HAP-1 (cell line): ENCODE data around the gene STOML1.
A peak's percentile ranks its signal among the peaks of the same experiment; 100 is the strongest.

Experiments used
- DNase-seq, 2 experiments: peaks; one replicate each; pipeline ENCODE4 v3.0.0-alpha.2; 2016 to 2020; ENCODE audit warnings: low spot score in 2 of 2
- H3K27me3 ChIP-seq: fragments of 250-450 bp; sonication (Bioruptor Pico); 2 replicates; pipeline ENCODE4 v1.5.1; 2020; ENCODE audit warnings: low read depth, mild to moderate bottlenecking, moderate library complexity
- H3K36me3 ChIP-seq: fragments of 250-450 bp; sonication (Bioruptor Pico); replicated peaks from 2 replicates; pipeline ENCODE4 v1.5.1; 2020; ENCODE audit warnings: mild to moderate bottlenecking
- H3K4me1 ChIP-seq: fragments of 250-450 bp; sonication (Bioruptor Pico); 2 replicates; pipeline ENCODE4 v1.5.1; 2020; ENCODE audit warnings: mild to moderate bottlenecking
- H3K4me3 ChIP-seq: fragments of 250-450 bp; sonication (Bioruptor Pico); 2 replicates; pipeline ENCODE4 v1.5.1; 2020; ENCODE audit warnings: mild to moderate bottlenecking, moderate library complexity
- H3K9me3 ChIP-seq: fragments of 250-450 bp; sonication (Bioruptor Pico); 2 replicates; pipeline ENCODE4 v1.5.1; 2020; ENCODE audit warnings: mild to moderate bottlenecking, moderate library complexity
- in situ Hi-C: fragments of 300-500 bp; cut with MboI; formaldehyde crosslinking; loops from 3 replicates; pipeline ENCODE4 v1.14.3; 2020; ENCODE audit warnings: low sequenced_read_pairs, inconsistent platforms, mixed read lengths

Gene STOML1

GRCh38 chr15:73957276-73957675 lies 34.8 kb downstream of the STOML1 start:
- Histone ChIP-seq H3K4me1 (no peaks in the 10 kb centered on the region), H3K27me3 (peaks cover 18% of the 10 kb centered on the region), H3K36me3 (no peaks in the 10 kb centered on the region), H3K9me3 (no peaks in the 10 kb centered on the region), H3K4me3 (no peak overlapping the region)
- DNase-seq: no peak
- in situ Hi-C loops: no loop called here

GRCh38 chr15:73956743-73957135 lies 35.4 kb downstream of the STOML1 start:
- in situ Hi-C loops: no loop called here

GRCh38 chr15:73955861-73956742 lies 36.0 kb downstream of the STOML1 start:
- no peak overlapping the region for H3K4me3 ChIP-seq
- H3K9me3 ChIP-seq: no peaks in the 10 kb centered on the region

More at GRCh38 chr15:73956743-73957135, 35.4 kb downstream of the STOML1 start:
- no peaks in the 10 kb centered on the region for H3K4me1 ChIP-seq
- no peak overlapping the region for H3K4me3 ChIP-seq
- H3K27me3 ChIP-seq: peaks cover 18% of the 10 kb centered on the region
- peaks cover 2% of the 10 kb centered on the region; the same call in 1 of the 2 replicates for H3K36me3 ChIP-seq
- DNase-seq: no peak
- H3K9me3 ChIP-seq: no peaks in the 10 kb centered on the region

GRCh38 chr15:73955326-73955725 lies 36.8 kb downstream of the STOML1 start:
- in situ Hi-C loops: no loop called here
- Histone ChIP-seq H3K36me3 (peaks cover 2% of the 10 kb centered on the region; the same call in 1 of the 2 replicates), H3K4me3 (no peak overlapping the region), H3K27me3 (peaks cover 18% of the 10 kb centered on the region), H3K4me1 (no peaks in the 10 kb centered on the region), H3K9me3 (no peaks in the 10 kb centered on the region)
- no peak for DNase-seq

More at GRCh38 chr15:73955861-73956742, 36.0 kb downstream of the STOML1 start:
- DNase-seq: no peak
- Histone ChIP-seq H3K4me1 (no peaks in the 10 kb centered on the region), H3K36me3 (peaks cover 2% of the 10 kb centered on the region; the same call in 1 of the 2 replicates), H3K27me3 (peaks cover 18% of the 10 kb centered on the region)
- in situ Hi-C loops: no loop called here

GRCh38 chr15:73954188-73955145 lies 37.6 kb downstream of the STOML1 start:
- no peak overlapping the region for H3K4me3 ChIP-seq
- in situ Hi-C loops: no loop called here
- peaks cover 18% of the 10 kb centered on the region for H3K27me3 ChIP-seq
- no peaks in the 10 kb centered on the region for H3K4me1 ChIP-seq
- DNase-seq: no peak
- H3K9me3 ChIP-seq: no peaks in the 10 kb centered on the region
- peaks cover 2% of the 10 kb centered on the region; the same call in 1 of the 2 replicates for H3K36me3 ChIP-seq

- Histone ChIP-seq H3K9me3 (no peaks in the 10 kb centered on the region), H3K27me3 (peaks cover 12% of the 10 kb centered on the region), H3K4me3 (no peak overlapping the region), H3K36me3 (peaks cover 2% of the 10 kb centered on the region; the same call in 1 of the 2 replicates), H3K4me1 (no peaks in the 10 kb centered on the region)
- DNase-seq: no peak
- in situ Hi-C loops: no loop called here
Measured at GRCh38 chr15:73952913-73953750, 39.0 kb downstream of the STOML1 start.

- in situ Hi-C loops: no loop called here
- no peak overlapping the region for H3K4me3 ChIP-seq
- H3K36me3 ChIP-seq: peaks cover 2% of the 10 kb centered on the region; the same call in 1 of the 2 replicates
- DNase-seq: no peak
- H3K9me3 ChIP-seq: no peaks in the 10 kb centered on the region
- H3K27me3 ChIP-seq: peaks cover 6% of the 10 kb centered on the region
- no peaks in the 10 kb centered on the region for H3K4me1 ChIP-seq
Measured at GRCh38 chr15:73952171-73952912, 39.8 kb downstream of the STOML1 start.

- Histone ChIP-seq H3K36me3 (peaks cover 2% of the 10 kb centered on the region; the same call in 1 of the 2 replicates), H3K4me1 (no peaks in the 10 kb centered on the region), H3K27me3 (no peaks in the 10 kb centered on the region; the same call in 1 of the 2 replicates), H3K9me3 (no peaks in the 10 kb centered on the region), H3K4me3 (no peak overlapping the region)
- in situ Hi-C loops: no loop called here
- no peak for DNase-seq
Measured at GRCh38 chr15:73951601-73952000, 40.5 kb downstream of the STOML1 start.

GRCh38 chr15:73950831-73951561 lies 41.1 kb downstream of the STOML1 start:
- Histone ChIP-seq H3K4me1 (no peaks in the 10 kb centered on the region), H3K36me3 (peaks cover 2% of the 10 kb centered on the region; the same call in 1 of the 2 replicates), H3K27me3 (no peaks in the 10 kb centered on the region), H3K4me3 (no peak overlapping the region), H3K9me3 (no peaks in the 10 kb centered on the region)
- in situ Hi-C loops: no loop called here
- peak; percentile 97 to 99 for DNase-seq

- H3K9me3 ChIP-seq: no peaks in the 10 kb centered on the region
- no peaks in the 10 kb centered on the region for H3K4me1 ChIP-seq
- no peak for DNase-seq
- H3K36me3 ChIP-seq: peaks cover 2% of the 10 kb centered on the region; the same call in 1 of the 2 replicates
- H3K27me3 ChIP-seq: no peaks in the 10 kb centered on the region
- in situ Hi-C loops: no loop called here
- no peak overlapping the region for H3K4me3 ChIP-seq
Measured at GRCh38 chr15:73950479-73950830, 41.6 kb downstream of the STOML1 start.

GRCh38 chr15:73949496-73949895 lies 42.6 kb downstream of the STOML1 start:
- no peaks in the 10 kb centered on the region for H3K4me1 ChIP-seq

GRCh38 chr15:73948982-73949381 lies 43.1 kb downstream of the STOML1 start:
- H3K9me3 ChIP-seq: no peaks in the 10 kb centered on the region
- H3K4me1 ChIP-seq: no peaks in the 10 kb centered on the region
- DNase-seq: no peak
- in situ Hi-C loops: loop anchor here (10.0 kb wide), 1 partner anchor 1644 kb away; no protein-coding TSS in a partner anchor
- peaks cover 2% of the 10 kb centered on the region; the same call in 1 of the 2 replicates for H3K36me3 ChIP-seq
- no peak overlapping the region for H3K4me3 ChIP-seq
- H3K27me3 ChIP-seq: no peaks in the 10 kb centered on the region

More at GRCh38 chr15:73949496-73949895, 42.6 kb downstream of the STOML1 start:
- H3K4me3 ChIP-seq: no peak overlapping the region
- H3K9me3 ChIP-seq: no peaks in the 10 kb centered on the region
- DNase-seq: no peak
- in situ Hi-C loops: loop anchor here (10.0 kb wide), 1 partner anchor 1645 kb away; no protein-coding TSS in a partner anchor
- H3K27me3 ChIP-seq: no peaks in the 10 kb centered on the region
- H3K36me3 ChIP-seq: peaks cover 2% of the 10 kb centered on the region; the same call in 1 of the 2 replicates
